Ureter (tissue), 1 donor: Measurements from ENCODE around the gene CEP83. TPM values are rescaled to one million over a fixed set of nuclear protein-coding genes. Genes with fewer than 3 reads are reported as not detected.

Experiments used
- DNase-seq: peaks from one replicate; pipeline ENCODE4 v3.0.0-alpha.2; 2020; ENCODE audit warnings: low spot score
- total RNA-seq: library from RNA; stranded (reverse); gene quantifications from one replicate; pipeline ENCODE4 v1.2.4, GENCODE V29; 2023
- donor health status: DM: yes; HTN: yes; CAD: no.

Gene CEP83
- total RNA-seq, 1 donor from 2014 or later: 29.5 TPM

DNA sequence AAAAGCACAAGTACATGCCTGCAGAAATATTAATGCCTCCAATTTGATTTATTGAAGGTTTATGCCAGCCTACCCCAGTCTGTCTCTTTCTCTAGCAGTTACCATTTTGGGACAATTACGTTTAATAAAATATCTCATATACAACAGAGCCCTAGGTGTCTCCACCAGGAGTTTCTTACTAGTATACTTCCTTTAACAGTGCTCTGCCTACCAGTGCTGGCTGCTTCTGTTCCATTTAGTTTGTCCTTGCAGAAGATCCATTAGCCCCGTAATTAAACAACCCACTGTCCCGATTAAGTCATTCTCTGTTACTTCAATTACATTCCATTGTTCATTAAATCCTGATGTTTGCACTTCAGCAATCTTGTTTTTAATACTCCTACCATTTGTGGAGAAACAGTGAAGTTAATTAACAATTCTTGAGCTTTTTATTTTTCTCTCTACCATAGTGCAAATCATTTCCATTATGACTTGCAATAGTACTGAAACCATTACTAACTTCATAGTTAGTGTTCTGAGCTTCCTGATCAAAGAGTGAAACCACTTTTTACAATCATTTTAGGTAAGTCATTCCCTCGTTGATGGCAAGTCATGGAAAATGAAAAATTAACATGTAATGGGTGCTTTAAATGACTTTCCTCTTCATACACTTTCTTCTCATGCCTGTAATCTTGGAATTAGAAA lies 190.2 kb downstream of the CEP83 start:
- no peak for DNase-seq

GRCh38 chr12:94267921-94268471 lies 191.7 kb downstream of the CEP83 start:
- no peak for DNase-seq

DNA sequence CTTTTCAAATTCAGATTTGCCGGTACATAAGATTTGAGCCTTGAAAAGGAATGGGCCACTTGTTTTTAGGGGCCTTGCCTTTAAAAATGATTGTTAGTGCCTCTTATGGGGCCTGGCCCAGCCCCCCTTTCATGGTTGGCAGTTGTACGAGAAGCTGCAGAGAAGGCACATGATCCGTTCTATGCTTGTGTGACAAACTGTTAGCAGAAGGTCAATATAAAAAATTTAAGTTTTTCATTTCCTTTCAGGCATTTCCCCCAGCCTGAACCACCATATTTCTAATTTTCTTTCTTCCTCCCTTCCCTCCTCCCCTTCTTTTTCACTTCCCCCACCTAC lies 192.2 kb downstream of the CEP83 start:
- no peak for DNase-seq

- DNase-seq: no peak
Measured at GRCh38 chr12:94266796-94267536, 192.7 kb downstream of the CEP83 start.

- DNase-seq: no peak
Measured at GRCh38 chr12:94265966-94266745, 193.5 kb downstream of the CEP83 start.

- no peak for DNase-seq
Measured at GRCh38 chr12:94265539-94265938, 194.1 kb downstream of the CEP83 start.

DNA sequence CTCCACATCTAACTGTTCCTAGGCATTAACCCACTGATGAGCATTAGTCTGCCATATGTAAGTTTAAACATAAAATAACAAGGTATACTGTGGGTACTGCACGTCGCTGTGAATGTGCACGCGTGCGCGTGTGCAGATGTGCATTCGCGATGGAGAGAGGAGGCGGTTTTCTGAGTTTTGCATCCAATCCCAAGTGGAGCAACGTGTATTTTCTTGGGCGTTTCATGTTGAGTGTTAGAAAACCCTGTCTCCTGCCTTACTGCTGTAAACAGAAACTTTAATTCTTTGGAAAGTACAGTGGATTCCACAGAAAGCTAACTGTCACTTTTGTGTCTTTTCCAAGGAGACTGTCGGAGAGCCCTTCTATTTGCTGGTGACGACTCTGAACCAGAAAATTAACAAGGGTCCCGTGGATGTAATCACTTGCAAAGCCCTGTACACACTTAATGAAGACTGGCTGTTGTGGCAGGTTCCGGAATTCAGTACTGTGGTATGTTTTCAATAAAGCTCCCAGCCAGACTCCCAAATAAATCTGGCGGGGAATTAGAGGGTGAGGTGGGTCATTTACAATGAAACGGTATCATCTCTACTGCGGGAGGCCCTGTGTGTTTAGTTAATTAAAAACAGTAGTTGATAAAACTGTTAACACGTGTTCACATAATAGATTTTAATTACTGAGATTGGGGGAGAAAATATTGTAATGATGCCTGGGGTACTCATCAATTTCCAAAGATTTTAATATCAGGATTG lies 194.8 kb downstream of the CEP83 start:
- DNase-seq: no peak

- no peak for DNase-seq
Measured at GRCh38 chr12:94263905-94264561, 195.6 kb downstream of the CEP83 start.

DNA sequence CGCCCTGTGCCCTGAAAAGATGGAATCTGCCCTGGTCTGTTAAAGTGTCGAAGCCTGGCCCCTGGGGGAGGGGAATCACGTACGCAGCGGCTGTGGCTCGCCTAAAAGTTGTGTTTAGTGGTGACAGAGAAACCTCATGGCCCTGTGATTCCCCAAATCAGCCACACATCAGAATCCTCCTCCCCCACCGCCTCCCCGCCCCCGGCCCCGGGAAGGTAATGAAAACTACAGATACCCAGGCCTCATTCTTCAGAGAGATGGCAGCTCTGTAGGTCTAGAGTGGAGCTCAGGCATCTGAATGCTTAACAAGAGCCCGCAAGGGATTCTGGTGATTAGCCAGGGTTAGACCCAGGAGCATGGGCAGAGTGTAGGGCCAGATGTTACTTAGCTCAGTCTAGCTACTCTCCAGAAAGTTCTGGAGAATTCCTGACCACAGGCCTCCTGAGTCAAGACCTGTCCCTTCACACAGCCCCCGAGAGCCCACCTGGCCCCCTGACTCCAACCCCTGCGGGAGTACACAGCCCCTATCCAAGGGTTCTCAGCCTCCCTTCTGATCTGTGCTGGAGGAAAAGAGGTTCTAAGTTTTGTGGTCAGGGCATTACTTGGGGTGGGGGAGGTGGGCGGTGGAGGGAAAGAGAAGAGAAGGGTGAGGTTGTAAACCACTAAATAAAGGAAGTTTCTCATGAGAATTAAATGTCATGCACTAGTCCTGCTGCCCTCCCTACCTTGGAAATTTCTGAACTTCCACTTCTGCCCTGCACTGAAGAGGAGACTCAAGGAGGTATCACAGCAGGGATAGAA lies 196.5 kb downstream of the CEP83 start:
- DNase-seq: no peak

DNA sequence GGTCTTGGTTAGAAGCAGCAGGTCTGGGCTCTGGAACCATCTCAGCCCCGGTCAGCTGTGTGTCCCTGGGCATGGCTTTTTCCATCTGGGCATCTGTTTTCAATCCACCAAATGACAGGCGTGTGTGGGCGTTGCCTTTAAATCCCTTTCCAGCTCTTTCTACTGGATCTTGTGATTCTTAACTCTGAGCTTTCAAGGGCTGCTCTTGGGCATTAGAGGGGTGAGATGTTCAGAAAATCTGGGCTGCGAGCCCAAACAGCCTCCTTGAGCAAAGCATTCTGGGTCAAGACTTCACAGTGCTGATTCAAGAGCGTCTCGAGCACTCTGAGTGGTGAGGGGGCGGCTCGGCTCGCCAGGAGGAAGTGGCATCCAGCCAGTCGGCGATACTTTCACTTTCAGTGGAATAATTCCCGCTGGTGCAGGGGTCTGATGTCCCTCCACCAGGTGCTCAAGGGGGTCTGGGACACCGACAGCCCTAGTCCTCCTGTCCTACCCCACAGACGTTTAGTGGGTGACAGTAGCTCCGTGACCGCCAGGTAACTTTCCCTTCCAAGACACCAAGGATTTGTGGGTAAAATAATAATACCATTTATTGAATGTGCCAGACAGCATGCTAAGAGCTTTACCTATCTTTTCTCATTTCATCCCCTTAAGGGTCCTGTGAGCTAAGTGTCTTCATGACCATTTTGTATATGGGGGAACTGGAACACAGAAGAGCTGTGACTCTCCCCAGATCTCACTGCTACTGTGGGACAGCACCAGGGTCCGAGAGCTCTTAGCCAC lies 197.2 kb downstream of the CEP83 start:
- peak; percentile 87 for DNase-seq

DNA sequence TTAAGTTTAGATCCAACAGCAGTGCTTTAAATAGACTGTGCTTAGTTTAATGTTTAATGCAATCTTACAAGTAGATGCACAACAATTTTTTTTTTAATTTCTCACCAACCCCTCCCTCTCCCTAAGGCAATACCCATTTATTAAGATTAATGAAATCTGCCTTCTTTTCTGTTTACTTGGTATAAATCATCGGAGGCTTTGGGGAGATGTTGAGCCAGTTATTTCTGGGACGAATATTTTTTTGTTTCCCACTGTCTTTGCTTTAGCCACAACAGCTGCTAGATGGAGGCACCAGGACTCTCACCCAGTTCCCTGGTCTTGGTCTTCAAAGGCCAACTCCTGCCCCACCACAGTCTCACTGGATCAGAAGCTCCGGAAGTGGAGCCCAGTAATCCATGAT lies 197.9 kb downstream of the CEP83 start:
- no peak for DNase-seq

- DNase-seq: no peak
Measured at GRCh38 chr12:94261119-94261518, 198.5 kb downstream of the CEP83 start.

DNA sequence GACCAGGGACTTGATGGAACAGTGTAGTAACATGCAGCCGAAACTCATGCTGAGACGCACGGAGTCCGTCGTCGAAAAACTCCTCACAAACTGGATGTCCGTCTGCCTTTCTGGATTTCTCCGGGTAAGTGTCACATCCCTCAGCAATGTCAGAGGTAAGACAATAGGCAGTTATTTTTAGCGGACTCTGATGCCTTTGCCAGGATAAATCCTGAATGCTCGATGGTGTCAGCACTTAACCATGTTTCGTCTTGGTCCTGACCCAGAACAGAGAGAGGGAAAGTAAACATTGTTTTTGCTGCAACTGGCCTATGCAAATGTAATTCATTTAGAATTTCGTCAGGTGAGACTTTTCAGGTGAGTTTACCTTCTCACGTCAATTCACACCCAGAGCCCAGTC lies 198.9 kb downstream of the CEP83 start:
- no peak for DNase-seq

GRCh38 chr12:94260017-94260416 lies 199.7 kb downstream of the CEP83 start:
- no peak for DNase-seq

DNA sequence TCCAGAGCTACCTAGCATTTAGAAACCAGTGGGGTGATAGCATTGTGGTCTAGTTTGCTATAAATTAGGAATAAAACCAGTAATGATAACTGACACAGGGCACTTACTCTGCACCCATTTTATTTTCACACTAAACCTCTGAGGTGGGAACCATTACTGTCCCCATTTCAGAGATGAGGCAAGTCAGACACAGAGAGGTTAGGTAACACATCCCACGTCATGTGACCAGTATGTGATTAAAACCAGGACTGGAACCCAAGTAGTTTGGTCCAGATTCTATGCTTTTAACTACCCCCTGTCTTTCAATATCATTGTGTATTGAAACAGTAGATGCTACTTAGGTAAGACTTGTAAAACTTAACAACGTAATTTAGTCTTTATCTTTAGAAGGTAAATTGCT lies 201.1 kb downstream of the CEP83 start:
- no peak for DNase-seq
